HG03064 (cell line): Measurements from ENCODE around the gene ADCY1.

ENCODE experiments used
- ATAC-seq: cut with Tn5 transposase; IDR thresholded peaks from one replicate; pipeline ENCODE4 v1.9.1; 2021; ENCODE audit warnings: low read depth; ENCODE audit not compliant: unreplicated experiment

ADCY1 gene

DNA sequence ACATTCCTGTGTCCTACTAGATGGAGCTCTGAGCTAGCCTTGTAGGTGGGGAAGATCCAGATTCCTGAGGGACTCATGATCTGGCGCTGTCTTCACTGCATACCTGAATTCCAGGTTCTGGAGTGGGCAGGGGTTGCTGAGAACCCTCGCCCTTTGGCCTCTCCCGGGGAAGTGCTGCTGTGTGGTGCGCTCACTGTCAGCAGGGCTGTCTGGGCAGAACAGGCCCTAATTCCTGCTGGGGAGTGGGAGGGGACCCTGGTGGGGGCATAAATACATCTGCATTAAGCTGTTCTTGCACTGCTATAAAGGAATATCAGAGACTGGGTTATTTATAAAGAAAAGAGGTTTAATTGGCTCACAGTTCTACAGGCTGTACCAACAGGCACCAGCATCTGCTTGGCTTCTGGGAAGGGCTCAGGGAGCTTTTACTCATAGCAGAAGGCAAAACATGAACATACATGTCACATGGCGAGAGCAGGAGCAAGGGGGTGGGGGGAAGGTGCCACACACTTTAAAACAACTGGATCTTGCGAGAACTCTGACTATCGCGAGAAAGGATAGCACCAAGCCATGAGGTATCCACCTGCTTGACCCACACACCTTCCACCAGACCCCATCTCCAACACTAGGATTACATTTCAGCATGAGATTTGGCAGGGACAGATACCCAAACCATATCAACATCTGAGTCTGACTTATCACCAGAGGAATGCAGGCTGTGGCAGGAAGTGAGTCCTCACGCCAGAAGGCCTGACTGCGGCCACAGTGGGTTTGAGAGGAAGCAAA is 115.0 kb downstream of the ADCY1 start:
- no peak for ATAC-seq

DNA sequence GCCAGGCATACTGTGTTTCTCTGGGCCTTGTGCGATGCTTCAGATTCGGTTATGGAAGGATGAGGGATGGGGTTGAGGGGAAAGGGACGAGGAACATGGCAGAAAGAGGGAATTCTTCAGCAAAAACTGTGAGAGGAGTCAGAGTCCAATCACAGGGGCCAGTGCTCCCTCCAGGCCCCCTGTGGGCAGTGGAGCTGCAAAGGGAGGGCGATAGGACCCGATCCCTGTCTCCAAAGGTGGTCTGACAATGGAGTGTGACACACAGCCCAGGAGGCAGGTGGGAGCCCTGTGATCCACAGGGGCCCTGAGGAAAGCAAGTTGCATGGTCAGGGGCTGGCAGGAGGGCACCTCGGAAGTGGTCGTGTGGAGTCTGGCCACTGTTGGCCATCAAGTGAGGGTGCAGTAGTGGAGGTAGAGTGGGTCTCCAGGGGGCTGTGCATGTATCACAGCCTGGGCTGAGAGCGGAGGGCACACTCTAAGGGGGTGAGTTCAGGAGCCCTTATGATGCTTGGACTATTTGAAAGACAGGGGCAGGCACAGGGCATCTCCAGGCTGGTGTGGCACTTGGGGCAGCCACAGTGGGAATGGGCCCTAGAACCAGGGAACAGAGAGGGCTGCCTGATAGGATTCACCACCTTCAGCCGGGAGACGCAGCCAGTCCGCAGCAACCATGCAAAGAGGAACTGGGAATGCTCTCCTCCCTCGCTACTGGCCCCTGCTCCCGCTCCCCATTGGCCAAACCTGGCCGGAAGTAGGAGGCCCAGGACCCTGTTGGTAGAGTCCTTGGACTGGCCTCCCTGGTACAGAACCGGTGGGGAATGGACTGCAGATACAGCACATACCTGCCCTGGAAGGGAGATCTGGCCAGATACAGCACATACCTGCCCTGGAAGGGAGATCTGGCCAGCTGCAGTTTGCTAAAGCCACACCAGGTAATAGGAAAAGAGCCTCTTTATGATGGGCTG is 115.9 kb downstream of the ADCY1 start:
- no peak for ATAC-seq

DNA sequence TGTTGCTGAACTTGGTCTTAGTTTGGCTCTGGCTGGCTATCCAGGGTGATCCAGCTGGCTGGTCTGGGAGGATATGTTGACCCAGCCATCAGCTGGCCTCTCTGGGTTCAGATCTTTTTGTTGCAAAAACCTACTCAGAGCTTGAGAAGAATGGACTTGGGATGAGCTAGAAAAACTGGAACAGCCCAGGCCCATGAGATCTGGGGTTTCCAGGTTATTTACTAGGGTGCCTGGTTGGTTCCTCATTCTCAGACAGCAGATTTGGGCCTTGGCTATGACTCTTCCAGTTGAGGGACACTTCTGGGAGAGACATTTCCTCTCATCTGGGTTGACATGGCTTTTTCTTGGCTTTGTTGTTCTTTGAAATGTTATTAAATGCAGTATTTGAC is 116.6 kb downstream of the ADCY1 start:
- no peak for ATAC-seq

DNA sequence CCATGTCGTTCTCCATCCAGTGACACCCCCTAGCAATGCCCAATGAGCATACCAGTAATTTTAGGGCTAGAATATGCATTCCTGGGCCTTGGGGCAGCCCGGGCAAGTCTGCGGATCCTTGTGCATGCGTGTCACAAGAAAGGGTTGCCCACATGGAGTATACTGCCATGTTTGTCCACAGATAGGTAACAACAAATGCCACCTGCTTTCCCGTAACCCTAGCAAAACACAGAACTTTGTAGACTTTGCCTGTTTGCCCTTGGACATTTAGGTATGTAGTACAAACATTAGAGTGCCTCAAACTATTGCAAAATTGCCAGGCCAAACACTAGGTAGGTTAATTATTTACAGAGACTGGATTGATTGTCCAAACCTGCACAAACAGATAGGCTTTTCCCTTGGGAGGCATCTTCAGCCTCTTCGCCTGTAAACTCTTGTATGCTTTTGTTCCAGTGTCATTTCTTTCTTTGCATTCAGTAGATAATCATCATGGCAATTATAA is 117.0 kb downstream of the ADCY1 start:
- ATAC-seq = no peak

DNA sequence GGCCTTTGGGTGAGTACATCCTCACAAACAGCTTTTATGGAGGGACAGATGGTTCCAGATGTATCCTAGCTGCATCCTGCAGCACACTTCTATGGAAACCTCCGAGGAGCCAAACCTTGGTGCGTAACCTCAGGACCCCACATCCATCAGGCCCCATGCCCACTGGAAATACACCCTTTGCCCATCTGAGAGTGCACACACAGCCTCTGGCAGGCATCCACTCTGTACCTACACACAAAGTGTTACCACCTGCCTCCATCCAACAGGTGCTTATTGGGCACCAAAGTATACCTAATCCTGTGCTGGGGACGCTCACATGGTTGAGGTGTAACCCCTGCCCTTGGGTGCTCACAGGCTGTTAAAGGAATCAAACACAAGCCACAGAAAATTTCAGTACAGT is 117.9 kb downstream of the ADCY1 start:
- ATAC-seq = no peak

- ATAC-seq = no peak
Observed at GRCh38 chr7:45695249-45695995, 121.3 kb downstream of the ADCY1 start.

DNA sequence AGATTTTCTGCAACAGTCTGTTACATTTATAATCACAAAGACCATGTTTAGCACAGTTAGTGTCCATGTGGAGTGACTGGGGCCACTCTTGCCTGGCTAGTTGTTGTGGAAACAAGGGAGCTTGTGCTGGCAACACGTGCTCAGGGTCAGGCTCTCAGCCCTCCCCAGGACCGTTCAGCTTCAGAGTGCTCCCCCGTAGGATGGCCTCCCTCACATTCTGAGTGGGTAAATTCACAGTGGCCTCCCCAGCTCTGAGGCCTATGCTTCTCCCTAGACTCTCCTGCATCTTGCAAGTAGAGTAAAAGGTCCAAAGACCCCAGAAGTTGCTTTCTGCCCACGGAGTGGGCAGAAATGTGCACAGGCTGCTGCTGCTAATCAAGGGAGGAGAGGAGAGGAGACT is 122.3 kb downstream of the ADCY1 start:
- ATAC-seq = no peak

DNA sequence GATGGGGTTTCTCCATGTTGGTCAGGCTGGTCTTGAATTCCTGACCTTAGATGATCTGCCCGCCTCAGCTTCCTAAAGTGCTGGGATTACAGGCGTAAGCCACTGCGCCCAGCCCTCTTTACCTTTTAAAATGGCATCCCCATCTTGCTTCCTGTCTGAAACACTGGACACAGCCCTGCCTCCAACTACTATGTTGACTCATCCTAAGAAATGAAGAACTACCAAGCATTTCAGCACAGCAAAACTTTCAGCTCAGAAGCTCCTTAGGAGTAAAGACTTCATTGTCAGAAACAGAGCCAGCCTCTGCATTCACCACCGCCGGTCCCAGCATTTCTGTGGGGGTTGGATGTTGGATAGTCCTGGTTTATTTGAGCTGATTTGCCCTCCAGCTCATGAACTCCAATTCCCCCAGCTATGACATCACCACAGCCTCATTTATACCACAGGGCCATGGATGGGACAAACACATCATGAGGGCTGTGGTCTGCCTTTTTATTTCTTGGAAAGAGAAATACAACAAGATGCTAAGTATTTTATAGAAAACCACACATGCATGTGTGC is 123.5 kb downstream of the ADCY1 start:
- no peak for ATAC-seq

- no peak for ATAC-seq
Observed at GRCh38 chr7:45698303-45699014, 124.3 kb downstream of the ADCY1 start.

GRCh38 chr7:45699015-45699309 is 124.8 kb downstream of the ADCY1 start:
- no peak for ATAC-seq

- no peak for ATAC-seq
Observed at GRCh38 chr7:45699726-45700390, 125.7 kb downstream of the ADCY1 start.

GRCh38 chr7:45700556-45700955 is 126.4 kb downstream of the ADCY1 start:
- no peak for ATAC-seq

- no peak for ATAC-seq
Observed at GRCh38 chr7:45701701-45702510, 127.7 kb downstream of the ADCY1 start.

GRCh38 chr7:45702751-45703150 is 128.6 kb downstream of the ADCY1 start:
- no peak for ATAC-seq

DNA sequence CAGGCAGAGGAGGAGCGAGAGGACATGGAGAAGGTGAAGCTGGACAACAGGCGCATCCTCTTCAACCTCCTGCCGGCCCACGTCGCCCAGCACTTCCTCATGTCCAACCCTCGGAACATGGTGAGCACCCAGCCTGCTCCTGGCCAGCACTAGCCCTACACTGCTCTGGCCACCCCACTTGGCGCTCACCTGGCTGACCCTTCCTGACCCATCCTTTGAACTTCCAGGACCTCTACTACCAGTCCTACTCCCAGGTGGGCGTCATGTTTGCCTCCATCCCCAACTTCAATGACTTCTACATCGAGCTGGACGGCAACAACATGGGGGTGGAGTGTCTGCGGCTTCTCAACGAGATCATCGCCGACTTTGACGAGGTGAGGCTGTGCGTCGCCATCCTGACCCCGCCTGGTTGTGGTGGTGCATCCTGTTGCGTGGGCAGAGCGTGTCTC is 129.2 kb downstream of the ADCY1 start:
- no peak for ATAC-seq

DNA sequence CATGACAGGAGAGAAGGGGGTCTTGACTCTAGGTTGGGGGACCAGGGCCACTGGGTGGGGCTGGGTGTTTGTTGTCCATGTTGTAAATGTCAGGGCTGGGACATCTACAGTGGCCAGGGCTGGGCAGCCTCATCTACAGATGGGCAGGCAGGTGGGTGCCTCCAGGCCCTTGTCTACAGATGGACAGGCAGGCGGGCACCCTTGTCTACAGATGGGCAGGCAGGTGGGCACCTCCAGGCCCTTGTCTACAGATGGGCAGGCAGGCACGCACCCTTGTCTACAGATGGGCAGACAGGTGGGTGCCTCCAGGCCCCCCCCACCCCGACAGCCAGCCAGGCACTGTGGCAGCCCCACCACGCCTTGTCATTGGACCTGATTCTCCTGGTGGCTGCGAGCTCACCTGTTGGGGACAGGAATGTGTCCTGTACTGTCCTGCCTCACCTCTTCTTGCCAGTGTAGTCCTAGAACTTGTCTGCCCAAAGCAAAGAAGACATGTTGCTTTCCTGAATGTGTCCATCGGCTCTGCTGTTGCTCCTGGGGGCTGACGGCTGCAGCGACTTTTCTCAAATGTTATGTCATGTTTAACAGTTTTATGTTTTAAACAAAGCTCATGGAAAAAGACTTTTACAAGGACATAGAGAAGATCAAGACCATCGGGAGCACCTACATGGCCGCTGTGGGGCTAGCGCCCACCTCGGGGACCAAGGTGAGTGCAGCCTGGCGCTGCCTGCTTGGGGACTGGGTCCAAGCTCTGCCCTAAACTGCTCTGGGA is 129.9 kb downstream of the ADCY1 start:
- no peak for ATAC-seq

DNA sequence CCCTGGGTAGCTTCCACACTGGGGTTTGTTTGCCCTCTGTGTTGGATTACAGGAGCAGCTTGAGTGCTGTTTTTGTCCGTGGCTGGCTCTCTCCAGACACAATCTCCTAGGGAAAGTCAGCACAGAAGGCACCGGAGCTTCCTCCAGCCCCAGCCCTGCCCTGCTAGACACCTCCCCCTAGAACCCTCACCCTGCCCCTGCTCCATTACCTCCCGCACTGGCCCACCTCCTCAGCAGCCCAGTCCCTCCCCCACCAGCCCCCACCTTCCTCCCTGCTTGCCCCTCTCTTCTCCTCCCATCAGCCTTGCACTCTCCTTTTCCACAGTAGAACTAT is 130.5 kb downstream of the ADCY1 start:
- ATAC-seq = no peak
